Uterus (tissue), 4 donors: Measurements from ENCODE around the gene OR51Q1. TPM values are rescaled to one million over a fixed set of nuclear protein-coding genes. Genes with fewer than 3 reads are reported as not detected.

ENCODE experiments used
- DNase-seq, 2 donors: peaks; one replicate each; pipeline ENCODE4 v3.0.0-alpha.2; 2019 to 2020
- H3K27ac ChIP-seq, 2 donors: fragments of 200-600 bp; sonication (generic); 1 replicate in 1 of 2; 2 replicates in 1 of 2; pipeline ENCODE4 v1.5.1; 2016 to 2018
- H3K27me3 ChIP-seq, 2 donors: fragments of 200-600 bp; sonication (generic); one replicate each; pipeline ENCODE4 v1.5.1; 2018 to 2019; ENCODE audit warnings: control low read depth in 1 of 2
- H3K36me3 ChIP-seq, 2 donors: fragments of 200-600 bp; sonication (generic); one replicate each; pipeline ENCODE4 v1.5.1; 2019; ENCODE audit warnings: control low read depth in 1 of 2
- H3K4me1 ChIP-seq, 2 donors: fragments of 200-600 bp; sonication (generic); one replicate each; pipeline ENCODE4 v1.5.1; 2018 to 2019; ENCODE audit warnings: control low read depth in 1 of 2
- H3K4me3 ChIP-seq, 2 donors: fragments of 200-600 bp; sonication (generic); 1 replicate in 1 of 2; 2 replicates in 1 of 2; pipeline ENCODE4 v1.5.1; 2018 to 2019; ENCODE audit warnings: mild to moderate bottlenecking in 1 of 2
- H3K9me3 ChIP-seq, 2 donors: fragments of 200-600 bp; sonication (generic); one replicate each; pipeline ENCODE4 v1.5.1; 2019; ENCODE audit warnings: control low read depth in 1 of 2
- CTCF ChIP-seq, 4 experiments: fragments of 200-600 bp in 2 of 4; fragments of 450-650 bp in 2 of 4; sonication (generic) in 2 of 4; IDR thresholded peaks; one replicate each; pipeline ENCODE4 v1.5.1; 2016 to 2019; ENCODE audit warnings: antibody characterized with exemption in 4 of 4, mild to moderate bottlenecking in 2 of 4, moderate library complexity in 1 of 4
- POLR2A ChIP-seq, 2 donors: fragments of 450-650 bp; IDR thresholded peaks; one replicate each; pipeline ENCODE4 v1.6.1; 2016; ENCODE audit warnings: antibody characterized with exemption in 2 of 2, mild to moderate bottlenecking in 1 of 2, moderate library complexity in 1 of 2
- intact Hi-C: fragments of 100-400 bp; cut with DNase I; formaldehyde crosslinking; loops from one replicate; pipeline ENCODE4 v1.15.1; 2023; ENCODE audit warnings: low total_unique reads
- total RNA-seq, 4 donors: library from RNA; depleted of rRNA in 3 of 4; stranded (reverse); fragments of >200 nt in 3 of 4; gene quantifications; one replicate each; pipeline versions ENCODE4 v1.1.0 to v1.2.4, GENCODE V29; 2014 to 2023
- donor health status: DM: yes; HTN: yes; CAD: no.

OR51Q1 gene
- total RNA-seq, 4 donors from 2014 or later: not detected

- no peak for DNase-seq
- no peaks in the 10 kb centered on the region for H3K27me3 ChIP-seq
- no peak overlapping the region for H3K4me3 ChIP-seq
- intact Hi-C loops: no loop called here
- H3K4me1 ChIP-seq: no peaks in the 10 kb centered on the region
- H3K36me3 ChIP-seq: no peaks in the 10 kb centered on the region
- no peaks in the 10 kb centered on the region for H3K9me3 ChIP-seq
- TF ChIP-seq POLR2A (IDR thresholded peaks at IDR 0.05) (no peak), CTCF (IDR thresholded peaks at IDR 0.05) (no peak)
- no peak overlapping the region for H3K27ac ChIP-seq
Measured at GRCh38 chr11:5467527-5467926, 45.6 kb downstream of the OR51Q1 start.

Other genes with a start within 250 kb of the OR51Q1 start
- gene OR51V1, start 221.4 kb upstream of the OR51Q1 start, total RNA-seq: not detected
- gene HBB, start 195.0 kb upstream of the OR51Q1 start, total RNA-seq: 1,000 to 10,000 TPM in 1 of 4 donors, 100 to 1,000 TPM in 2, 10 to 100 TPM in 1; 49.8 to 2,778 (median 273) TPM
- gene HBD, start 187.6 kb upstream of the OR51Q1 start, total RNA-seq: under 1 TPM in 1 of 4 donors, not detected in 3; 0.90 TPM
- gene HBG1, start 172.3 kb upstream of the OR51Q1 start, total RNA-seq: 1 to 10 TPM in 1 of 4 donors, not detected in 3; 5.7 TPM
- 1,000 to 10,000 TPM in 1 of 4 donors, not detected in 3; 1,050 TPM for gene HBG2, start 167.3 kb upstream of the OR51Q1 start, total RNA-seq
- gene HBE1, start 152.2 kb upstream of the OR51Q1 start, total RNA-seq: 1 to 10 TPM in 1 of 4 donors, not detected in 3; 4.2 TPM
- gene OR51B4, start 120.2 kb upstream of the OR51Q1 start, total RNA-seq: under 1 TPM in 1 of 4 donors, not detected in 3; 0.35 TPM
- 1 to 10 TPM in 1 of 4 donors, under 1 TPM in 1, not detected in 2; 0.82 to 1.5 TPM for gene OR51B2, start 97.8 kb upstream of the OR51Q1 start, total RNA-seq
- gene OR51B5, start 78.6 kb upstream of the OR51Q1 start, total RNA-seq: 1 to 10 TPM in 1 of 4 donors, under 1 TPM in 1, not detected in 2; 0.85 to 2.9 TPM
- not detected for gene OR51B6, start 70.6 kb upstream of the OR51Q1 start, total RNA-seq
- gene OR51M1, start 38.3 kb upstream of the OR51Q1 start, total RNA-seq: not detected
- 1 to 10 TPM in 2 of 4 donors, not detected in 2; 1.6 to 5.0 TPM for gene OR51I1, start 19.4 kb downstream of the OR51Q1 start, total RNA-seq
- gene OR51I2, start 27.2 kb downstream of the OR51Q1 start, total RNA-seq: not detected
- not detected for gene OR52D1, start 66.6 kb downstream of the OR51Q1 start, total RNA-seq
- 1 to 10 TPM in 3 of 4 donors, under 1 TPM in 1; 0.29 to 2.2 (median 1.4) TPM for gene UBQLN3, start 87.8 kb downstream of the OR51Q1 start, total RNA-seq
- gene UBQLNL, start 94.6 kb downstream of the OR51Q1 start, total RNA-seq: 10 to 100 TPM in 1 of 4 donors, 1 to 10 TPM in 3; 1.0 to 10.8 (median 4.7) TPM
- gene OR52H1, start 126.4 kb downstream of the OR51Q1 start, total RNA-seq: 10 to 100 TPM in 1 of 4 donors, 1 to 10 TPM in 2, not detected in 1; 2.1 to 13.8 (median 2.1) TPM
- gene OR52B6, start 158.8 kb downstream of the OR51Q1 start, total RNA-seq: not detected
- 10 to 100 TPM in 1 of 4 donors, 1 to 10 TPM in 3; 4.3 to 11.5 (median 7.2) TPM for gene TRIM6, start 174.5 kb downstream of the OR51Q1 start, total RNA-seq
- 10 to 100 TPM in 1 of 4 donors, 1 to 10 TPM in 3; 1.5 to 12.2 (median 6.0) TPM for gene TRIM34, start 202.9 kb downstream of the OR51Q1 start, total RNA-seq